HepG2 (cell line): Measurements from ENCODE around the gene UHMK1. TPM values are rescaled to one million over a fixed set of nuclear protein-coding genes. Genes with fewer than 3 reads are reported as not detected.
A peak's percentile ranks its signal among the peaks of the same experiment; 100 is the strongest.

Source experiments
- ATM ChIP-seq: fragments of 450-650 bp; IDR thresholded peaks from 2 replicates; pipeline ENCODE4 v1.7.1; 2017; ENCODE audit warnings: mild to moderate bottlenecking, borderline replicate concordance
- FOSL2 ChIP-seq: sonication (generic); formaldehyde crosslinking; IDR thresholded peaks from 2 replicates; pipeline ENCODE4 v1.4.0; 2020; ENCODE audit warnings: missing genetic modification reagents
- FOXO1 ChIP-seq: sonication (generic); formaldehyde crosslinking; IDR thresholded peaks from 2 replicates; pipeline ENCODE4 v1.4.0; 2020; ENCODE audit warnings: missing genetic modification reagents
- KDM6A ChIP-seq: IDR thresholded peaks from 2 replicates; pipeline ENCODE4 v1.6.1; 2016; ENCODE audit warnings: low read depth
- POGZ ChIP-seq: sonication (generic); formaldehyde crosslinking; IDR thresholded peaks from 2 replicates; pipeline ENCODE4 v1.4.0; 2020; ENCODE audit warnings: mild to moderate bottlenecking, missing genetic modification reagents
- SIX4 ChIP-seq: sonication (generic); formaldehyde crosslinking; IDR thresholded peaks from 2 replicates; pipeline ENCODE4 v1.4.0; 2020; ENCODE audit warnings: missing genetic modification reagents
- SOX13 ChIP-seq, 3 experiments: fragments of 450-650 bp in 1 of 3; sonication (generic) in 1 of 3; formaldehyde crosslinking in 1 of 3; IDR thresholded peaks in 2 of 3; conservative IDR thresholded peaks in 1 of 3; 2 replicates each; pipeline versions ENCODE4 v1.5.0 to v1.6.1; 2016 to 2020; ENCODE audit warnings: antibody characterized with exemption in 1 of 3, mild to moderate bottlenecking in 1 of 3, missing compliant biosample characterization in 1 of 3, missing genetic modification reagents in 1 of 3, moderate library complexity in 1 of 3
- ZBTB20 ChIP-seq: sonication (generic); formaldehyde crosslinking; IDR thresholded peaks from 2 replicates; pipeline ENCODE4 v1.8.1; 2023; ENCODE audit warnings: missing genetic modification reagents, low read depth, mild to moderate bottlenecking, borderline replicate concordance
- ZNF431 ChIP-seq: sonication (generic); formaldehyde crosslinking; IDR thresholded peaks from 2 replicates; pipeline ENCODE4 v1.9.0; 2022; ENCODE audit warnings: missing genetic modification reagents, low read depth, mild to moderate bottlenecking, borderline replicate concordance
- ZNF629 ChIP-seq: sonication (generic); formaldehyde crosslinking; conservative IDR thresholded peaks from 2 replicates; pipeline ENCODE4 v1.5.0; 2020; ENCODE audit warnings: missing genetic modification reagents
- ZNF709 ChIP-seq: sonication (generic); formaldehyde crosslinking; IDR thresholded peaks from 2 replicates; pipeline ENCODE4 v1.5.0; 2020; ENCODE audit warnings: mild to moderate bottlenecking, missing genetic modification reagents
- ZNF713 ChIP-seq: sonication (generic); formaldehyde crosslinking; IDR thresholded peaks from 2 replicates; pipeline ENCODE4 v1.4.0; 2020; ENCODE audit warnings: mild to moderate bottlenecking, missing genetic modification reagents
- ZNF781 ChIP-seq: sonication (generic); formaldehyde crosslinking; IDR thresholded peaks from 2 replicates; pipeline ENCODE4 v1.5.1; 2020; ENCODE audit warnings: borderline replicate concordance, mild to moderate bottlenecking, missing genetic modification reagents; ENCODE audit errors: not compliant biosample characterization
- ZNF782 ChIP-seq: sonication (generic); formaldehyde crosslinking; IDR thresholded peaks from 2 replicates; pipeline ENCODE4 v1.4.0; 2020; ENCODE audit warnings: missing genetic modification reagents, mild to moderate bottlenecking, borderline replicate concordance
- polyA plus RNA-seq, 8 experiments: library from polyadenylated mRNA; depleted of rRNA in 3 of 8; stranded (reverse) in 7 of 8; unstranded in 1 of 8; fragments of >200 nt; fragmentation: Illumina TruSeq in 4 of 8; extraction: Trizol in 4 of 8; gene quantifications; 2 replicates each; pipeline versions ENCODE4 v1.2.1 to v1.2.3, GENCODE V29; 2011 to 2016; ENCODE audit warnings: low read depth in 4 of 8, missing spikeins in 1 of 8, mixed read lengths in 1 of 8; ENCODE audit not compliant: insufficient read depth in 1 of 8
- total RNA-seq, 5 experiments: library from RNA; depleted of rRNA; stranded (reverse); fragments of >200 nt; fragmentation: Illumina TruSeq; extraction: Trizol; gene quantifications; 2 replicates each; pipeline ENCODE4 v1.2.3, GENCODE V29; 2016; ENCODE audit warnings: low read depth in 1 of 5
- TF ChIP-seq, protein P1 (sequence below): sonication (generic); formaldehyde crosslinking; IDR thresholded peaks from 2 replicates; pipeline ENCODE4 v1.4.0; 2020; ENCODE audit warnings: mild to moderate bottlenecking, missing genetic modification reagents
- TF ChIP-seq, protein P2 (sequence below): sonication (generic); formaldehyde crosslinking; IDR thresholded peaks from 2 replicates; pipeline ENCODE4 v1.8.0; 2022; ENCODE audit warnings: mild to moderate bottlenecking, missing genetic modification reagents, borderline replicate concordance
- TF ChIP-seq, protein P3 (sequence below): IDR thresholded peaks from 2 replicates; pipeline ENCODE4 v1.6.1; 2016; ENCODE audit warnings: mild to moderate bottlenecking

Gene UHMK1
- total and polyA plus RNA-seq, 2 of the 13 experiments (the other 11 are each of a cell fraction or from before 2014, with no cell fraction given): 12.9 to 20.0 TPM

DNA sequence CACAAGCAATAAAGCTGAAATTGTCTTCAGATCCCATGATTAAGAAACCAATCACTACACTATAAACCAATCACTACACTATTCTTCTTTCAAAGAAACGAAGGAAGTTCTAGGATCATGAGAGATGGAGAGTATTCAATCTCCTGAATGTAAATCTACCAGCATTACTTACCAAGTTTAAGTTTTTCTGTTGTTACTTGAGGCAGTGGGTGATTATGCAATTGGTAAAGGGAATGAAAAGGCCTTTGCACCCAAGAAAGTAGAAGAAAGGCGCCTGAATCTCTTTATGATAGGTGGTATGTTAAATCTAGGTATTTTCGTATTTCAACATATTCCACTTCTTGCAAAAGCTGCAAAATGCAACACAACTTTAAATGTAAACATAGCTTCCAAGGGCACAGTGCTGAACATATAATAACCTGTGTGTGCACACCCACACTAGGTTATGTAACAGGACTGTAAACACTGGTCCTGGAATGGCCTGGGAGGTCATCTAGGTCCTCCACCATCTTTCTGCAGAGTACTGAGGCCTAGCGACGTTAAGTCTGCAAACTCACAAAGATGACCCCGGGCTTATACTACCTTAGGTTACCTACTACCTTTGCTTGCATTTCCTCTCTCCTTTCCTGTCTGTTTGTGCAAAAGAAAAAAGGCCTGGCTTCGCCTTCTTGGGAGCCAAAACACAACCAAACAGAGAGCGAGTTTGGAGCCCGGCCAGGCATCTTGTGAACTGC, 62.9 kb downstream of the UHMK1 start (continued):
- TF ChIP-seq KDM6A (CRISPR knock-in tag): no peak
- no peak for TF ChIP-seq SOX13 (IDR thresholded peaks at IDR 0.05)
- peak in 1 of 2 experiments; percentile 83; a peak in 2 of 4 replicates for TF ChIP-seq SOX13 (CRISPR knock-in tag; conservative IDR thresholded peaks at IDR 0.05 in 1 of 2, IDR thresholded peaks at IDR 0.05 in 1 of 2)
- no peak for TF ChIP-seq ZNF713 (CRISPR knock-in tag)
- TF ChIP-seq, protein P1, sequence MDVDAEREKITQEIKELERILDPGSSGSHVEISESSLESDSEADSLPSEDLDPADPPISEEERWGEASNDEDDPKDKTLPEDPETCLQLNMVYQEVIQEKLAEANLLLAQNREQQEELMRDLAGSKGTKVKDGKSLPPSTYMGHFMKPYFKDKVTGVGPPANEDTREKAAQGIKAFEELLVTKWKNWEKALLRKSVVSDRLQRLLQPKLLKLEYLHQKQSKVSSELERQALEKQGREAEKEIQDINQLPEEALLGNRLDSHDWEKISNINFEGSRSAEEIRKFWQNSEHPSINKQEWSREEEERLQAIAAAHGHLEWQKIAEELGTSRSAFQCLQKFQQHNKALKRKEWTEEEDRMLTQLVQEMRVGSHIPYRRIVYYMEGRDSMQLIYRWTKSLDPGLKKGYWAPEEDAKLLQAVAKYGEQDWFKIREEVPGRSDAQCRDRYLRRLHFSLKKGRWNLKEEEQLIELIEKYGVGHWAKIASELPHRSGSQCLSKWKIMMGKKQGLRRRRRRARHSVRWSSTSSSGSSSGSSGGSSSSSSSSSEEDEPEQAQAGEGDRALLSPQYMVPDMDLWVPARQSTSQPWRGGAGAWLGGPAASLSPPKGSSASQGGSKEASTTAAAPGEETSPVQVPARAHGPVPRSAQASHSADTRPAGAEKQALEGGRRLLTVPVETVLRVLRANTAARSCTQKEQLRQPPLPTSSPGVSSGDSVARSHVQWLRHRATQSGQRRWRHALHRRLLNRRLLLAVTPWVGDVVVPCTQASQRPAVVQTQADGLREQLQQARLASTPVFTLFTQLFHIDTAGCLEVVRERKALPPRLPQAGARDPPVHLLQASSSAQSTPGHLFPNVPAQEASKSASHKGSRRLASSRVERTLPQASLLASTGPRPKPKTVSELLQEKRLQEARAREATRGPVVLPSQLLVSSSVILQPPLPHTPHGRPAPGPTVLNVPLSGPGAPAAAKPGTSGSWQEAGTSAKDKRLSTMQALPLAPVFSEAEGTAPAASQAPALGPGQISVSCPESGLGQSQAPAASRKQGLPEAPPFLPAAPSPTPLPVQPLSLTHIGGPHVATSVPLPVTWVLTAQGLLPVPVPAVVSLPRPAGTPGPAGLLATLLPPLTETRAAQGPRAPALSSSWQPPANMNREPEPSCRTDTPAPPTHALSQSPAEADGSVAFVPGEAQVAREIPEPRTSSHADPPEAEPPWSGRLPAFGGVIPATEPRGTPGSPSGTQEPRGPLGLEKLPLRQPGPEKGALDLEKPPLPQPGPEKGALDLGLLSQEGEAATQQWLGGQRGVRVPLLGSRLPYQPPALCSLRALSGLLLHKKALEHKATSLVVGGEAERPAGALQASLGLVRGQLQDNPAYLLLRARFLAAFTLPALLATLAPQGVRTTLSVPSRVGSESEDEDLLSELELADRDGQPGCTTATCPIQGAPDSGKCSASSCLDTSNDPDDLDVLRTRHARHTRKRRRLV (CRISPR knock-in tag): peak; percentile 69; the same call in 1 of the 2 replicates
- TF ChIP-seq, protein P2, sequence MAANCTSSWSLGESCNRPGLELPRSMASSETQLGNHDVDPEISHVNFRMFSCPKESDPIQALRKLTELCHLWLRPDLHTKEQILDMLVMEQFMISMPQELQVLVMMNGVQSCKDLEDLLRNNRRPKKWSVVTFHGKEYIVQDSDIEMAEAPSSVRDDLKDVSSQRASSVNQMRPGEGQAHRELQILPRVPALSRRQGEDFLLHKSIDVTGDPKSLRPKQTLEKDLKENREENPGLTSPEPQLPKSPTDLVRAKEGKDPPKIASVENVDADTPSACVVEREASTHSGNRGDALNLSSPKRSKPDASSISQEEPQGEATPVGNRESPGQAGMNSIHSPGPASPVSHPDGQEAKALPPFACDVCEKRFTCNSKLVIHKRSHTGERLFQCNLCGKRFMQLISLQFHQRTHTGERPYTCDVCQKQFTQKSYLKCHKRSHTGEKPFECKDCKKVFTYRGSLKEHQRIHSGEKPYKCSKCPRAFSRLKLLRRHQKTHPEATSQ (CRISPR knock-in tag): 0 out of 2 replicates have a peak, but pooled peaks have one; percentile 26
- no peak for TF ChIP-seq ATM
- TF ChIP-seq SIX4 (CRISPR knock-in tag): peak; percentile 47; the same call in 1 of the 2 replicates
- TF ChIP-seq FOXO1 (CRISPR knock-in tag): peak; percentile 96
- TF ChIP-seq ZNF629 (CRISPR knock-in tag): no peak; the same call in 1 of the 2 replicates
- no peak for TF ChIP-seq ZNF782
- TF ChIP-seq ZNF781 (CRISPR knock-in tag): peak; percentile 27
- peak; percentile 80 for TF ChIP-seq POGZ (CRISPR knock-in tag)
- peak; percentile 69 for TF ChIP-seq FOSL2 (CRISPR knock-in tag)
- TF ChIP-seq ZNF709: 0 out of 2 replicates have a peak, but pooled peaks have one; percentile 63
- TF ChIP-seq, protein P3, sequence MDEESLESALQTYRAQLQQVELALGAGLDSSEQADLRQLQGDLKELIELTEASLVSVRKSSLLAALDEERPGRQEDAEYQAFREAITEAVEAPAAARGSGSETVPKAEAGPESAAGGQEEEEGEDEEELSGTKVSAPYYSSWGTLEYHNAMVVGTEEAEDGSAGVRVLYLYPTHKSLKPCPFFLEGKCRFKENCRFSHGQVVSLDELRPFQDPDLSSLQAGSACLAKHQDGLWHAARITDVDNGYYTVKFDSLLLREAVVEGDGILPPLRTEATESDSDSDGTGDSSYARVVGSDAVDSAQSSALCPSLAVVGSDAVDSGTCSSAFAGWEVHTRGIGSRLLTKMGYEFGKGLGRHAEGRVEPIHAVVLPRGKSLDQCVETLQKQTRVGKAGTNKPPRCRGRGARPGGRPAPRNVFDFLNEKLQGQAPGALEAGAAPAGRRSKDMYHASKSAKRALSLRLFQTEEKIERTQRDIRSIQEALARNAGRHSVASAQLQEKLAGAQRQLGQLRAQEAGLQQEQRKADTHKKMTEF (CRISPR knock-in tag): peak; percentile 88
- TF ChIP-seq ZNF431 (CRISPR knock-in tag): 0 out of 2 replicates have a peak, but pooled peaks have one; percentile 49
- peak; percentile 92; the same call in 1 of the 2 replicates for TF ChIP-seq ZBTB20
